H9 (cell line): ENCODE results near the gene USP46. TPM values are rescaled to one million over a fixed set of nuclear protein-coding genes. Genes with fewer than 3 reads are reported as not detected.
A peak's percentile ranks its signal among the peaks of the same experiment; 100 is the strongest.

ENCODE experiments used
- DNase-seq: peaks from one replicate; pipeline ENCODE4 v3.0.0-alpha.2; 2017
- H2AFZ ChIP-seq: one replicate; pipeline ENCODE4 v1.6.1; 2013; ENCODE audit warnings: mild to moderate bottlenecking, low read length, control low read depth, moderate library complexity
- H2AK5ac ChIP-seq: 2 replicates; pipeline ENCODE4 v1.6.1; 2013; ENCODE audit warnings: low read length, control low read depth, mixed read lengths; ENCODE audit not compliant: insufficient read length
- H2BK120ac ChIP-seq: one replicate; pipeline ENCODE4 v1.6.1; 2013; ENCODE audit warnings: low read depth, mild to moderate bottlenecking, low read length, control low read depth, inconsistent platforms; ENCODE audit not compliant: poor library complexity, severe bottlenecking
- H2BK12ac ChIP-seq: 2 replicates; pipeline ENCODE4 v1.6.1; 2013; ENCODE audit warnings: low read length, control low read depth, mixed read lengths, low read depth; ENCODE audit not compliant: insufficient read length
- H2BK15ac ChIP-seq: 2 replicates; pipeline ENCODE4 v1.6.1; 2013; ENCODE audit warnings: low read depth, low read length, control low read depth
- H2BK20ac ChIP-seq: one replicate; pipeline ENCODE4 v1.6.1; 2013; ENCODE audit warnings: low read depth, mild to moderate bottlenecking, low read length, control low read depth, inconsistent platforms; ENCODE audit not compliant: poor library complexity, severe bottlenecking
- H2BK5ac ChIP-seq: 2 replicates; pipeline ENCODE4 v1.6.1; 2013; ENCODE audit warnings: low read length, control low read depth, mixed read lengths; ENCODE audit not compliant: insufficient read length
- H3K14ac ChIP-seq: 2 replicates; pipeline ENCODE4 v1.6.1; 2013; ENCODE audit warnings: low read length, control low read depth; ENCODE audit not compliant: insufficient read depth
- H3K18ac ChIP-seq: 2 replicates; pipeline ENCODE4 v1.6.1; 2013; ENCODE audit warnings: low read depth, mild to moderate bottlenecking, mixed read lengths, low read length, control low read depth; ENCODE audit not compliant: insufficient read length
- H3K23ac ChIP-seq: 2 replicates; pipeline ENCODE4 v1.6.1; 2013; ENCODE audit warnings: low read length, control low read depth, mixed read lengths, low read depth; ENCODE audit not compliant: insufficient read length
- H3K23me2 ChIP-seq: 2 replicates; pipeline ENCODE4 v1.6.1; 2013; ENCODE audit warnings: low read depth, mild to moderate bottlenecking, mixed read lengths, low read length, control low read depth; ENCODE audit not compliant: insufficient read length, poor library complexity, severe bottlenecking
- H3K27ac ChIP-seq: 2 replicates; pipeline ENCODE4 v1.5.1; 2013; ENCODE audit warnings: low read length, control low read depth, mixed read lengths, low read depth; ENCODE audit not compliant: insufficient read length
- H3K27me3 ChIP-seq: 2 replicates; pipeline ENCODE4 v1.6.1; 2013; ENCODE audit warnings: low read length, control low read depth, inconsistent platforms; ENCODE audit not compliant: insufficient read depth
- H3K4ac ChIP-seq: 2 replicates; pipeline ENCODE4 v1.6.1; 2013; ENCODE audit warnings: low read depth, mild to moderate bottlenecking, control low read depth, inconsistent platforms, low read length, moderate library complexity
- H3K4me1 ChIP-seq: 2 replicates; pipeline ENCODE4 v1.6.1; 2013; ENCODE audit warnings: low read length, control low read depth, inconsistent platforms; ENCODE audit not compliant: insufficient read depth
- H3K4me2 ChIP-seq: 2 replicates; pipeline ENCODE4 v1.6.1; 2013; ENCODE audit warnings: low read length, control low read depth, mixed read lengths; ENCODE audit not compliant: insufficient read length, insufficient read depth
- H3K56ac ChIP-seq: 2 replicates; pipeline ENCODE4 v1.6.1; 2013; ENCODE audit warnings: low read depth, mild to moderate bottlenecking, mixed read lengths, low read length, control low read depth; ENCODE audit not compliant: insufficient read length
- H3K79me1 ChIP-seq: 2 replicates; pipeline ENCODE4 v1.6.1; 2013; ENCODE audit warnings: low read depth, mild to moderate bottlenecking, moderate library complexity, low read length, control low read depth, inconsistent platforms; ENCODE audit not compliant: insufficient read depth, poor library complexity, severe bottlenecking
- H3K79me2 ChIP-seq: 2 replicates; pipeline ENCODE4 v1.6.1; 2013; ENCODE audit warnings: low read length, control low read depth, inconsistent platforms; ENCODE audit not compliant: insufficient read depth
- H3K9ac ChIP-seq: 2 replicates; pipeline ENCODE4 v1.6.1; 2013; ENCODE audit warnings: low read length, control low read depth, mixed read lengths; ENCODE audit not compliant: insufficient read length; ENCODE audit errors: extremely low read depth
- H3K9me3 ChIP-seq: one replicate; pipeline ENCODE4 v1.6.1; 2013; ENCODE audit warnings: low read depth, low read length, inconsistent platforms; ENCODE audit not compliant: control insufficient read depth
- H3T11ph ChIP-seq: one replicate; pipeline ENCODE4 v1.6.1; 2013; ENCODE audit warnings: mild to moderate bottlenecking, low read length, control low read depth, inconsistent platforms
- H4K20me1 ChIP-seq: one replicate; pipeline ENCODE4 v1.6.1; 2013; ENCODE audit not compliant: control insufficient read depth, insufficient read length, insufficient read depth
- H4K5ac ChIP-seq: 2 replicates; pipeline ENCODE4 v1.6.1; 2013; ENCODE audit warnings: low read depth, mild to moderate bottlenecking, mixed read lengths, low read length, control low read depth; ENCODE audit not compliant: insufficient read length
- H4K8ac ChIP-seq: replicated peaks from 2 replicates; pipeline ENCODE4 v1.6.1; 2013; ENCODE audit warnings: low read length, control low read depth, mixed read lengths, low read depth; ENCODE audit not compliant: insufficient read length
- H4K91ac ChIP-seq: 2 replicates; pipeline ENCODE4 v1.6.1; 2013; ENCODE audit warnings: low read depth, mild to moderate bottlenecking, moderate library complexity, mixed read lengths, low read length, control low read depth; ENCODE audit not compliant: insufficient read length
- H3K27ac Mint-ChIP-seq, 3 experiments: 2 replicates in 2 of 3; 3 replicates in 1 of 3; pipeline ENCODE4 v1.8.0; 2020 to 2021; ENCODE audit warnings: mixed read lengths in 3 of 3, mild to moderate bottlenecking in 1 of 3, moderate library complexity in 1 of 3
- H3K27me3 Mint-ChIP-seq: 2 replicates; pipeline ENCODE4 v1.8.0; 2021; ENCODE audit warnings: low read depth, mild to moderate bottlenecking, moderate library complexity, mixed read lengths
- H3K36me3 Mint-ChIP-seq, 3 experiments: 2 replicates in 2 of 3; 3 replicates in 1 of 3; pipeline ENCODE4 v1.8.0; 2020 to 2021; ENCODE audit warnings: low read depth in 3 of 3, mixed read lengths in 3 of 3; ENCODE audit not compliant: insufficient read depth in 1 of 3
- H3K4me1 Mint-ChIP-seq, 2 experiments: 2 replicates each; pipeline ENCODE4 v1.8.0; 2020; ENCODE audit warnings: mixed read lengths in 2 of 2
- H3K4me3 Mint-ChIP-seq, 2 experiments: 2 replicates in 1 of 2; 3 replicates in 1 of 2; pipeline ENCODE4 v1.8.0; 2020 to 2021; ENCODE audit warnings: mild to moderate bottlenecking in 2 of 2, mixed read lengths in 2 of 2, moderate library complexity in 1 of 2
- H3K9me3 Mint-ChIP-seq, 2 experiments: 2 replicates in 1 of 2; 3 replicates in 1 of 2; pipeline ENCODE4 v1.8.0; 2020; ENCODE audit warnings: mild to moderate bottlenecking in 2 of 2, mixed read lengths in 2 of 2, moderate library complexity in 1 of 2
- WGBS: extraction: QIAGEN DNeasy Blood & Tissue Kit; methylation state at CpG from one replicate; pipeline ENCODE4 v1.1.7; 2013; ENCODE audit warnings: missing lambda C conversion rate, low lambda C conversion rate, mixed read lengths; ENCODE audit not compliant: insufficient read length; ENCODE audit errors: extremely low coverage; 5-methylcytosine and 5-hydroxymethylcytosine counted together
- total RNA-seq: library from RNA; stranded (reverse); gene quantifications from 2 replicates; pipeline ENCODE4 v1.2.1, GENCODE V29; 2021
- TF ChIP-seq, protein P1 (sequence below): fragments of 200-600 bp; sonication (generic); conservative IDR thresholded peaks from 3 replicates; pipeline ENCODE4 v1.8.0; 2021; ENCODE audit warnings: antibody characterized with exemption, mild to moderate bottlenecking

The USP46 gene
- total RNA-seq, 1 experiment from 2014 or later: 59.8 TPM

DNA sequence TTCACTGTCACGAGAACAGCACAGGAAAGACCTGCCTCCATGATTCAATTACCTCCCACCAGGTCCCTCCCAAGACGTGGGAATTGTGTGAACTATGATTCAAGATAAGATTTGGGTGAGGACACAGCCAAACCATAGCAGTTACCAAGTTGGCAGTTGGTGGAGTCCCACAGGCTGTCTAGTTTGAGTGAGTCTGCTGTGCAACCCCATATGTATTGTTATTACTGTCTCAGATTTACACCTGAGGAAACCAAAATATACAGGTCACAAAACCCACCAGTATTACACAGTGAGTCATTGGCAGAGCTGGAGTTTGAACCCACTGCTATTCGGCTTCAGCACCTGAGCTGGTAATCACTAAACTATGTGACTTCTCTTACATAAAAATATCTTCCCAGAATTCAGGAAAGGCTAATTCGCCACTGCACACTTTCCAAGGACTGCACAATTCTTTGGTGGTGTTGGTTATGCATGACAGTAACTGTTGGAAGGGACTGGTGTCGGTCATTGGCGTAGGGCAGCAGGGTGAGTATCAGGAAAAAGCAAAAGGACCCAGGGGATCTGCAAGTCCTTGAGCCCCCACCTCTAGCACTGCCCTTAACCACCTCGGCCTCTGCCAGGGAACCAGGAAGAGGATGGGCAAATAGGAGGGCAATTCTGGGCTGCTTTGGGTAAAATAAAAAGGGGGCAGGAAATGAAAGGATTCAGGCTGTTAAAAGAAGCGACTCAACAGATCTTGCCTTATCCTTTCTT, 110.1 kb downstream of the USP46 start:
- peak overlapping the region in 1 of 3 experiments; percentile 66; a peak in 2 of 7 replicates for H3K27ac Mint-ChIP-seq
- no CpG with 5 or more reads among the region's 8 CpGs for WGBS
- Histone ChIP-seq H3K4me2 (no peak overlapping the region), H3K27ac (no peak overlapping the region), H2AK5ac (no peak overlapping the region), H2BK120ac (no peak overlapping the region), H2AFZ (no peak overlapping the region), H3K18ac (no peak overlapping the region), H3K79me1 (no peaks in the 10 kb centered on the region), H3K4me1 (no peaks in the 10 kb centered on the region), H3K9me3 (no peaks in the 10 kb centered on the region), H4K91ac (no peak overlapping the region), H3K23me2 (no peaks in the 10 kb centered on the region), H3K14ac (no peak overlapping the region), H4K20me1 (no peaks in the 10 kb centered on the region), H2BK15ac (no peak overlapping the region), H2BK12ac (no peak overlapping the region), H3K9ac (no peak overlapping the region), H3K56ac (no peak overlapping the region), H3T11ph (no peak overlapping the region), H3K23ac (no peak overlapping the region), H4K5ac (no peak overlapping the region), H3K4ac (no peak overlapping the region), H2BK5ac (no peak overlapping the region), H4K8ac (no peak overlapping the region), H2BK20ac (no peak overlapping the region), H3K79me2 (no peaks in the 10 kb centered on the region), H3K27me3 (no peaks in the 10 kb centered on the region)
- TF ChIP-seq, protein P1, sequence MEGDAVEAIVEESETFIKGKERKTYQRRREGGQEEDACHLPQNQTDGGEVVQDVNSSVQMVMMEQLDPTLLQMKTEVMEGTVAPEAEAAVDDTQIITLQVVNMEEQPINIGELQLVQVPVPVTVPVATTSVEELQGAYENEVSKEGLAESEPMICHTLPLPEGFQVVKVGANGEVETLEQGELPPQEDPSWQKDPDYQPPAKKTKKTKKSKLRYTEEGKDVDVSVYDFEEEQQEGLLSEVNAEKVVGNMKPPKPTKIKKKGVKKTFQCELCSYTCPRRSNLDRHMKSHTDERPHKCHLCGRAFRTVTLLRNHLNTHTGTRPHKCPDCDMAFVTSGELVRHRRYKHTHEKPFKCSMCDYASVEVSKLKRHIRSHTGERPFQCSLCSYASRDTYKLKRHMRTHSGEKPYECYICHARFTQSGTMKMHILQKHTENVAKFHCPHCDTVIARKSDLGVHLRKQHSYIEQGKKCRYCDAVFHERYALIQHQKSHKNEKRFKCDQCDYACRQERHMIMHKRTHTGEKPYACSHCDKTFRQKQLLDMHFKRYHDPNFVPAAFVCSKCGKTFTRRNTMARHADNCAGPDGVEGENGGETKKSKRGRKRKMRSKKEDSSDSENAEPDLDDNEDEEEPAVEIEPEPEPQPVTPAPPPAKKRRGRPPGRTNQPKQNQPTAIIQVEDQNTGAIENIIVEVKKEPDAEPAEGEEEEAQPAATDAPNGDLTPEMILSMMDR: no peak
- peaks cover 36 to 45% of the 10 kb centered on the region in 2 experiments for H3K4me1 Mint-ChIP-seq
- H3K27me3 Mint-ChIP-seq: no peaks in the 10 kb centered on the region
- DNase-seq: no peak
- peaks cover 0 to 2% of the 10 kb centered on the region in 2 experiments; a peak in 1 of 5 replicates for H3K9me3 Mint-ChIP-seq
- no peak overlapping the region for H3K4me3 Mint-ChIP-seq
- H3K36me3 Mint-ChIP-seq: peaks cover 0 to 7% (median 4%) of the 10 kb centered on the region in 3 experiments; a peak in 4 of 7 replicates
